HG03342 (cell line): ENCODE results near the gene TECTA.
"Not testable (repeated sequence)": the region's sequence is repeated elsewhere in the genome, so short reads cannot be mapped to it uniquely, and the experiment has no call there.

Experiments used
- ATAC-seq: cut with Tn5 transposase; IDR thresholded peaks from one replicate; pipeline ENCODE4 v1.9.1; 2021; ENCODE audit warnings: mild to moderate bottlenecking, moderate library complexity; ENCODE audit not compliant: unreplicated experiment

TECTA gene

DNA sequence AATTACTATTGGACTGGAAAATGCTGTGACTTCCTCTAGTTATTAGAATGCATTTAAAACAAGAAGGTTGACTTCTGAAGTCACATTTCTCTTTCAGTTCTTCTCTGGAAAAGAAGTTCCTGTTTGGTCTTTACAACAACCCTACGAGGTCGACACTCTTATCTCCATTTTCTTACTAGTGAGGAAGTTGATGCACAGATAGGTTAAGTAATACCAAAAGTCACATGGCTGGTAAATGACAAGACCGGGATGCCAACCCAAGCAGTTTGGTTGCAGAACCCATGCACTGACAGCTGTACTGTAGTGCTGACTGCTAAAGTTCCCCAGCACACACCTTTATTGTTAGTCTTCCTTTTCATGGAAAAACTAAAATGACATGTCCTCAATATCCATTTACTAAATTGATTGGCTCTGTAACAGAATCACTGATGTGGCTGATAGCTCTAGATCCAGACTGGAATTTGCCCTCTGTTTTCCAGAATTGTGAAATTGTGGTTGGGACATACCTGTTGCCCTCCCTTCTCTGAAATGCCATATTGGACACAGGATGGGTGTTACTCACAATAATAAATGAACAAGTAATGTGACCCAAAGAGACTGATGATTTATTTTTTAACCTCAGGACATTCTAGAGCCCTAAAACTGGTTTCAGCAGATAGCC is 9.4 kb upstream of the TECTA start:
- no peak for ATAC-seq

DNA sequence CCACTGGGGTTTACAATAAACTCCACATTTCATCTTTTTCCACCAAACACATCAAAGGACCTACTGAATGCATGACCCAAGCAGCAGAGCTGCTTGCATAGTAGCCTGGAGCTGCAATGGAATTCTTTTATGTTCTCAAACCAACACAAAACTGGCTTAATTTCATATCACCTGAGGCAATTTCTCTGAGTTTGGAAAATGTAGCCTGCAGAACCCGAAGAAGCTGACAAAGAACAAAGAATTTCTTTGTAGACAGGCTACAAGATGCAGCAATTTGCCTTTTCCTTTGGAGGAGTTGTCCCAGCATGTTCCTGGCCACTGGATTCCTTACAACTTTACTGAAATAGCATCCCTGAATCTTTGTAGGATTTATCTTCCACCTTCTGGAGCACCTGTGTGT is 5.5 kb upstream of the TECTA start:
- ATAC-seq, result no peak

DNA sequence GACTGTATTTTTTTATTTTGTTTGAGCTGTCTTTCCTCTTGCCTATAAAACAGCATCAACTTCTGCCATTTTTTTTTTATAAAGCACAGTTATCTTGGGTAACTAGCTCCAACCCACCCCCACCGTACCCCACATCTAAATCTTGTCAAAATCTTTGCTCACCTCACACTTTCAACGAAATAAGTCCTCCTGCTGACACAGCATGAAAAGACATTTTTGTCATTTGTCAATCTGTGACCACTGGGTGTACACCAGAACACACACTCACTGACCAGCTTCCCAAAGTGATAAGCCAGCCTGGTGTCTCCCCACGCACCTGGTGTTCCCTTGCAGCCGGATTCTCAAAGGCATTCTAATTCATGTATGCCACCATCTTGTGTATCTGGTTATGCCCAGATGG is 1.7 kb upstream of the TECTA start:
- ATAC-seq, result no peak

DNA sequence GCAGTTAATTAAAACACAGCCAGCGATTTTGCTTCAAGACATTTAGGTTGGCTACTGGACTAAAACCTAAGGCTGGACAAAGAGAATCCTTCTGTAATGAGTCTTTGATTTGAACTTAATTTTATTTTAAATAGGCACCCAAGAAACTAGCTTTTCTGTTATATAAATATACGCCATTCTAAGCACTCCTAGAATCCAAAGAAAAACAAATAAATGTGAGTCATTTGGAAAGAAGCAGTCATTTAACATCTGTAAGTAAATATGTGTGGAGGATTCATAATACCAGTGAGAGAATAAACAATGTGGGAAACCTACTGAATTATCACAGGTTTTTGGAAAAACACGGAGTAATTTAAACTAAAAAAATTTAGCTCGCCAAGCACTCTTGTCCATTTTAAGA is 1.2 kb upstream of the TECTA start:
- no peak for ATAC-seq

DNA sequence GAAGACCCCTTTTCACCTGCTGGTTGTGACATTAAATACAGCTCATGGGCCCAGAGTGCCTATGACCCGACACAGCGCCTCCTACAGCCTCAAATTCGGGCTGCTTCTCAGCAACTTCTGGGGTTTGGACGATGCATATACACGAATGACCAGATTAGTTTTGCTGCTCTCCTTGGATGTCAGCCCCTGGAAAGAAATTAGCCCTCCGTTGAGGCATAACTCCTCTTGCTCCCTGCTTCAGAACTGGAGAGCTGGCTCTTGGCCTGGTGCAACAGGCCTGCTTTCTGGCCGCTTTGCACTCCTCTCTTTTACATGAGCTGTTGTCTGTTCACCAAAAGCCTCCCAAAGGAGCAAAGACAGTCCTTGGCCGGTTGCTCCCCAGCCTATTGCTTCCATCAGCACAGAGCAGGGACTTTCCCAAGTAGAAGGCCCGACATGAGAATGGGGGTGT is 3.3 kb downstream of the TECTA start:
- no peak for ATAC-seq

DNA sequence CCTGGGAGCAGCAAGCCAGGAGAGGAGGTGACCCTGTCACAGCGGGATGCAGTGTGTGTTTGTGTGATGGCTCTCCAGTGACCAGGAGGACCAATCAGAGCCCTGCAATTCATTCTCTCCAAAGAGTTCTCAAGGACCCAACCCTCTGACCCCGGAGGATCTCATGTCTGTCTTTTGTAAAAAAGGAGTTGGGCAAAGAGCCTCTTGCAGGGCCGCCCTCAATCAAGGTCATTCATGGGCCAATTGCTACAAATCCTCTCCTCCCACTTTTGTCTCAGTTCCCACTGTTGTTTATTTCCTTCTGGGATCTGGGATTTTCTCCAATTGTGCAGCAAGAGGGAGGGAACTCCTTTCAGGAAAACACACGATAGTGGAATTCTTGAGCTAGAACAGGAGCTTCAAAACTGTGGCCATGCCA is 4.0 kb downstream of the TECTA start:
- ATAC-seq, result no peak

DNA sequence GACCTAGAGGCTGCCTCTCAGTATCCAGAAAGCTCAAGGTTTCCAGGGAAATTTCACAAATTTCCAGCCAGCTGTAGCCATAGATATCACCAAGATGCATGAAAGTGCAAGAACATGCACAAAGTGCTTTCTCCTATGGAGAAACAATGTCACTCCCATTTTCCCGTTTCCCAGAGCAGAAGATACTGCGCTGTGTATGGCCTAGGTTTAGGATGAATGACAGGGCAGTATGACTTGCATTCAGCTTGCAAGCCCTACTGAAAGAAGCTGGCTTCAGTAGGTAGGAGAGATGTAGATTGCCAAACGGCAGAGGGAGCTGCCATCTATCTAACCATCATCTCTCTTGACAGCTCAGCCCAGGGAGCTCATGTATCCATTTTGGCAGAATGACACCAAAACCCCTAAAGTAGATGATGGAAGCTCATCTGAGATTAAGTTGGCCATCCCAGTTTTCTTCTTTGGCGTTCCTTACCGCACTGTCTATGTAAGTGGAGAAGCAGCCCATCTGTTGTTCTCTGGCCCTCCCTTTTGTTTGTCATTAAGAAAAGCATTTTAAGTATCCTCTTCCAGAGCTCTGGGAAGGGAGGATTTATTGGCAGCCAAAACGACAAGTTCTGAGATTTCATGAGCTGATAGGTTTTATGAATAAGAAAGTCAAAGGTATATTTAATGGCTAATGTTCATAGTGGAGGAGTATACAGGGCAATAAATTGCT is 4.6 kb downstream of the TECTA start:
- ATAC-seq, result no peak

DNA sequence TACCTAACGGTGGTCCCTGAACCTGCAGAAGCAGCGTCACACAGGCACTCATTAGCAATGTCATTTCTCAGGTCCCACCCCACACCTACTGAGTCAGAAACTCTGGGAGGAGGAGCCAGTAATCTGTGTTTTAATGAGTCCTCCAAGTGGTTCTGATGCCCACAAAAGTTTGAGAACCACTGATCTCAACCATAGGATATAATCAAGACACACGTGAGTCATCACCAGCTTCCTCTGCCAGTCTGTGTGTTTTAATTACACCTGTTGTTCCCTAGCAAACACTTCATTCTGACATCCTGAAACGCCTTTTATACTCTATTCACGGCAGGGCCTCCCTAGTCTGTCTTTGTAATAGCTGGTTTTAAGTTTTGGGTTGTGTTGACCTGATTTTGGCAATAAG is 5.8 kb downstream of the TECTA start:
- no peak for ATAC-seq

DNA sequence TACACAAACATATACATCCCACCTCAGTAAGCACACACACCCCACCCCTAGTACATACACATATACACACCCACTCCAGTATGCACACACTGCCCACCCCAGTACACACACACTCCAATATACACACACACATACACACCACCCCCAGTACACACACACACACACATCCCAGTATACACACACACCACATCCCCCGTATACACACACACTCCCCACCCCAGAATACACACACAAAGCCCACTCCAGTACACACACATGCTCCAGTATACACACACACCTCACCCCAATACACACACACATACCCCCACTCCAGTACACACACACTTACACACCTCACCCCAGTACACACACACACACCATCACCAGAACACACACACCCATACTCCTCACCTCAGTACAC is 7.4 kb downstream of the TECTA start:
- ATAC-seq, result no peak

DNA sequence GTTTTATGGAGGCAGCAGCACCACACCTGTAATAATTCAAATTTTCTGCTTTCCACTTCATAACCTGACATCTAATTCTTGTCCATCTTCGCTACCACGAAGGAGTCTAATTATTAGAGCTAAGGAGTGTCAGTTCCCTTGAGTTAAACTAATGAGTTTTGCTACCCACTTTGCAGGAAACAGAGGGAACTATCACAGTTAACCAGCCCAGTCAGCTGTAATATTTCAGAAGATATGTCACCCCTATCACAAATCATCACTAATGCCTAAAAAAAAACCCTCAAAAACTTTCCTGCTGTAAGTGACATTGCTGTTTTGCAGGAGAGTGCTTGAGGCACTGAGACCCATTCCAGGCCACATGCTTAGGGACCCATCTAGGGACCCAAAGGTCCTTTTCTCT is 8.4 kb downstream of the TECTA start:
- ATAC-seq, result no peak

DNA sequence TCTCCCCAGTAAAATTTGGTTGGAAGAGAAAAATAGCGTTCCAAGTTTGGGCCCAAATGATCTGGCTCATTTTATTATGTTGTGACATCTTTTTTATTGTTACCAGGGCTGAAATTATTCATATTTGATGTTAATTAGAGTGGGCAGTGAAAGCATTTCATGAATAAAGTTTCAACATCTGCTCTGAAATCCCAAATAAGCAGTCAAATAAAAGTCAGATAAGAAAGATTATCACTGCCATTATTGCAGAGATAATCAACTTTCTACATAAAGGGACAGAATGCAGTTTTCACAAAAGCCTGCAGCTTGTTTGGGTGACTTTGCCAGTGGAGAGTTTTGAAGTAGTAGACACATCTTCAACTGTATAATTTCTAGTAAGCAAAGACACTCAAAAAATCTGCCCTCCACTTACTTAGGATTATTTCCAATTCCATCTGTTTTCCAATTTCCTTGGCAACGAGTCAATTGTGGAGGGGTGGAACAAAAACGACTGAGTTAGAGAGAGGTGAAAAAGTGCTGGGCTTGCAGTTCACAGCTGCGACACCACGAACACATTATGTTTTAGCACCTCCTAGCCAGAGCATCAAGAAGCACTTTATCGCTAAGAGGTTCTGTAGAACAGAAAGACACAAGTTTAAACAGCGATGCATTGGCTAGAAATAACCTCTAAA is 9.0 kb downstream of the TECTA start:
- ATAC-seq, result no peak

DNA sequence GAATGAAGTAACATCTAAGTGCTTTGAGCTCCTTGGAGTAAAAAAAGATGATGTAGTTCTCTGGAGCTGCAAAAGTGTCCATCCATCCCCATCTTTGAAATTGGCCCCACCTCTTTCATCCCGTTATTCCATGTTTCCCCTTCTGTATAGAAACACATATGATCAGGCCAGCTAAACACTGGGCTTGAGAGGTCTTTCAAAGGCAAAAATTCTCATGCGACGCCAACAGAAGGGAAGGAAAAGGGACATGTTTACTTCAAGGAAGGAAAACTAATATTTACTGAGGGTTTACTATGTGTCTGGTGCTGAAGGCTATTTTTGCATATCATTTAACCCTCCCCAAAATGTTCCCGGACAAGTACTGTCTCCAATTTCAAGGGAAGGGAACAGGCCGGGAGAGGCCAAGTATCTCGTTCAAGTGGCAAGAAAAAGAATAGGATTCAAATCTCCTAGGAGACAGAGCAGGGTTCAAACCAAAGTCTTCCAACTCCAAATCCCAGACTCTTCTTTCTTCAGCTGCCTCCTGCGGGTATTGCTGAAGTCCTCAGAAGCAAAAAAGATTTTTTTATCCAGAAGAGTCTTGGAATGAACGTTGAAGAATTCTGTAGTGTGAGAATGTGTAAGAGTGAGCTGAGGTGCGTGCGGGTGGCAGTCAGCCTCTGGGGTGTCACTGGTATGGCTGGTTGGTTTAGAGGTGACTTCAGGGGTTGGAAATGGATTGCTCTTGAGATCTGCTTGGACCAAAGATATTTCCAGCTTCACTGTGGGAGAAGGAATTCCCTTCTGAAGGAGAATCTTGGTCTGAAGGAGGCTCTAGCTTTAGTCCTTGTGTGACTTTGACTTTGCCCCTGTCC is 10.1 kb downstream of the TECTA start:
- no peak for ATAC-seq

DNA sequence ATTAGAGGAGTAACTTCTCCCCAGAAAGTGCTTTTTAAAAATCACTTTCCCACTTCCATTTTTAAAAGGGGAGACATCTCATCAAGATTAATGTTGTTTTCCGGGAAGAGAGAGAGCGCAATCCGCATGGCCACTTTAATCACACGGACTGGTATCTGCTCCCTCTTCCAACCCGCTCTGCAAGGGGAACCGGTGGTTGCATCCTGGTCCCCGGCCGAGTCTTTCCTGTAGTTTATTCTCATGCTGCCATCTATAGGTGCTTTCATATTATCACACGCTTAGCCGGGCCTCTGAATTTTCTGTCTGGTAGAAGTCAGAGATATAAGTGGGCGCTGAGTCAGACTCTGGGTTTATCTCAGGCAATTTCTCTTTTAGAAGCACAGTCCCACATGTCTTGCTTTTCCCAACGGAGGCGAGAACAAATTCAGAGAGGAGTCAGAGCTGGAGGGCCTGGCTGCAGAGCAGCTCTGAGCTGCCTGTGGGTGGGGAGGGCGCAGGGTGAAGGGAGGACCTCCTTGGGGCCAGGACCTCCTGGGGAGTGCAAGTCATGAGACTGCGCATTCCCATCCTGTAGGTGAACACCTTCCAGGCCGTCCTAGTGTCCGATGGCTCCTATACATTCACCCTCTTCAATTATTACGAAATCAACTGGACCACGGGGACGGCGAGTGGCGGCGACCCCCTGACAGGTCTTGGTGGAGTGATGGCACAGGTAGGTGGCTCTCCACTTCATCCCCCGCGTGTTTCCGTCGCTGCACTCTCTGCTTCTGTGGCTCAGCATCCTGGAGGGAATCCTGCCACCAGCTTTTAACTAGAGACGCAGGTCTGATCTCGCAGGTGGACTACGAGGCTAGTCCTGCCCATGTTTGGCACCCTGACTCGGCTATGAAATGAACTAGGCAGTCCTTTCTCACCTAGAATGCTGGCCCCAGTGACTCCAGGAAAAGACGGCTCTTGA is 11.7 kb downstream of the TECTA start:
- ATAC-seq, result no peak

DNA sequence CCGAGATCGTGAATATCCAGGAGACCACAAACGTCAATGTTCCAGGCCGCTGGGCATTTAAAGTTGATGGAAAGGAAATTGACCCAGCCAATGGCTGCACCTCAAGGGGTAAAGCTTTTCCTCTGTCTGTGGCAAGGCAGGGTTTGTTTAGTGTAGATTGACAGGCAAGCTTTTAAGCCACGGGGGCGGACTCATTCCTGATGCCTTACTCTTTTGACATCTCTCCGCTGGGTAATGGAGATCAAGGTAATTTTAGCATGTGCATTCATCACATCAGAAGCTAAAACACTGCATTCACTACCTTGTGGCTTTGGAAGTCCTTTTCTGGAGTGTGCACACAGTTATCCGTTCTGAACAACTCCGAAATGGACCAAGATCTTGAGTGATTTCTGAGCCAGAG is 12.6 kb downstream of the TECTA start:
- no peak for ATAC-seq

DNA sequence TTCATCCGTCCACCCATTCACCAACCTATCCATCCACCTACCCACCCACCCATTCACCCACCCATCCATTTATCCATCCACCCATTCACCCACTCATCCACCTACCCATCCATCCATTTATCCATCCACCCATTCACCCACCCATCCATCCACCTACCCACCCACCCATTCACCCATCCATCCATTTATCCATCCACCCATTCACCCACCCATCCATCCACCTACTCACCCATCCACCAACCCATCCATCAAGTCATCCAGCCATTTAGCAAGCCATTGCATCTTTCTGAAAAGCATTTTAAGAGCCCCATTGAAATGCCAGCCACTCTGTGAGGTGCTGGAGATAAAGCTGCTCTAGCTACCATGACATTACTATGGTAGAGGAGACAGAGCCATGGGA is 14.0 kb downstream of the TECTA start:
- ATAC-seq, result not testable (repeated sequence)

DNA sequence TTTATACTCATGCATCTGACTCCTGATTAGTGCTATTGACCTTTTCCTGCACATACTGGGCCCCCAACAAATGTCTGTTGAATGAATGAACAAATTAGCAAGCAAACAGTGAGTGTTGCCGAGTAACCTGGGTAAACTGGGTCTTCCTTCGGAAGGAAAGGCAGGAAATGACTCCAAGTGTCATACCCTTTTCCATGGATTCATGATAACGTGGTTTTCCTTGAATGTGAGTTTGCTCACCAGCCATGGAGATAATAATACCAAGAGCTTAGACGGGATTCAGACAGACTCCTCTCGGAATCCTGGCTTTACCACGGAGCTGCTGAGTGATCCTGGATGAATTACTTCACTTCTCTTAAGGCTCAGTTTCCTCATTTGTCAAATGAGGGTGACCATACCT is 16.7 kb downstream of the TECTA start:
- ATAC-seq, result no peak

DNA sequence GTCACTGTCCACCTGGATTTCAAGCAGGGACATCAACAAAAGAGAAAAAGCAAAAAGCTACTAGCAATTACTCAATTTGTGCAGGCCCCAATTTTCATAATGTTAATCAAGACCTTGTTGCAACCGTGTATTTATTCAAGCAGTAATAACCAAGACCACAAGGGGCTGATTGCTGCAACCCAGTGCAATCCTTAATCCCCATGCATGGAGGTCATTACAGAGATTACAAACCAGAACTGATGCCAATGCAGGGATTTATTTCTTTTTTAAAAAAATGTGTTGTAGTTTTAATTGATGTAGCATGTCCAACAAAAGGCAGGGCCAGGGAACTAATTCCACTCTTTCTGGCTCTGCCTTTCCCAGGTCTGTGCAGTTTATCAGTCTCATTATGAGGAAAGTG is 18.4 kb downstream of the TECTA start:
- ATAC-seq, result no peak

DNA sequence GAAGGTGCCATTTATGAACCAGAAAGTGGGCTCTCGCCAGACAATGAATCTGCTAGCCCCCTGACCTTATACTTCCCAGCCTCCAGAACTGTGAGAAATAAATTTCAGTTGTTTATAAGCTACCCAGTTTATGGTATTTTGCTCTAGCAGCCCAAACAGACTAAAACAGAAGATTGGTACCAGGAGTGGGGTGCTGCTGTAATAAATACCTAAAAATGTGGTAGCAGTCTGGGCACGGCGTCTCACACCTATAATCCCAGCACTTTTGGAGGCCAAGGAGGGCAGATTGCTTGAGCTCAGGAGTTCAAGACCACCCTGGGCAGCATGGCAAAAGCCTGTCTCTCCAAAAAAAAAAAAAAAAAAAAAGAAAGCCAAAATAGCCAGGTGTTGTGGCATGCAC is 21.3 kb downstream of the TECTA start:
- ATAC-seq, result no peak

DNA sequence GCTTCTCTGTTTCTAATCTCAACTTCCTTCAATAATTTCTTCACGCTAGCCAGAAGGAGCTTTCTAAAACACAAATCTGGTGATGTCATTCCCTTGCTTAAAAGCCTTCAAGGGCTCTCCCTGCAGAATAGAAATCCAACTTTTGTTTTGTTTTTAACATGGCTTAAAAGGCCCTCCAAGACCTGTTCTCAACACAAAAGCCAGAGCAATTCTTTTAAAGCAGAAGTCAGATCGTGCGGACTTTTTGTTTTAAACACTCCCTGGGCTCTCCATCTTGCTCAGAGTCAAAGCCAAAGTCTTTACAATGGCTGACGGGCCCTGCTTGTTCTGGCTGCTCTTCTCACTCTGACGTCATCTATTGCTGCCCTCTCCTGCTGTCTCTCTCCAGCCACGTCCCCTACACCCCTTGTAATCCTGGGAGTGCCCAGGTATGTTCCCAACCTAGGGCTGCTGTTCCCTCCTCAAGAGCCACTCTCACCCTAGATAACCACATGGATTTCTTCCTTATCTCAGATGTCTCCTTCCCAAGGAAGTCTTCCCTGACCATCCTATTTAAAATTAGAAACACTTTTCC is 22.5 kb downstream of the TECTA start:
- ATAC-seq, result no peak

DNA sequence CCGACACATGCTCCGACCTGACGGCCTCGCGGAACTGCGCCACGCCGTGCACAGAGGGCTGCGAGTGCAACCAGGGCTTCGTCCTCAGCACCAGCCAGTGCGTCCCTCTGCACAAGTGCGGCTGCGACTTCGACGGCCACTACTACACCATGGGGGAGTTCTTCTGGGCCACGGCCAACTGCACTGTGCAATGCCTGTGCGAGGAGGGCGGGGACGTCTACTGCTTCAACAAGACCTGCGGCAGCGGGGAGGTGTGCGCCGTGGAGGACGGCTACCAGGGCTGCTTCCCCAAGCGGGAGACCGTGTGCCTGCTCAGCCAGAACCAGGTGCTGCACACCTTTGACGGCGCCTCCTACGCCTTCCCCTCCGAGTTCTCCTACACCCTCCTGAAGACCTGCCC is 26.8 kb downstream of the TECTA start:
- ATAC-seq, result no peak
